K562 (cell line): ENCODE data around the gene OVOL2. TPM values are rescaled to one million over a fixed set of nuclear protein-coding genes. Genes with fewer than 3 reads are reported as not detected.

ENCODE experiments used
- ATAC-seq: fragments of 200-7000 bp; cut with Tn5 transposase; 3 replicates; pipeline ENCODE4 v1.9.1; 2020; ENCODE audit warnings: moderate library complexity
- BruUV-seq: library from RNA; stranded (reverse); fragments of 400-500 nt; replicated peaks from 2 replicates; lab custom pipeline; 2021; lab: Mats Ljungman, UMichigan
- CTCF ChIA-PET: fragments of 300-600 bp; formaldehyde crosslinking; extraction: SDS; loops from one replicate; lab custom pipeline; 2021; ENCODE audit warnings: low intra/inter-chr PET ratio; lab: Yijun Ruan, JAX
- POLR2A ChIA-PET: fragments of 300-600, 350-650 bp; sonication (Branson Sonifier 250); formaldehyde crosslinking; extraction: SDS; loops from one replicate; lab custom pipeline; 2021; ENCODE audit warnings: antibody characterized with exemption, inconsistent platforms; lab: Yijun Ruan, JAX
- DNase-seq, 4 experiments: peaks; one replicate each; pipeline versions ENCODE4 v3.0.0 to v3.0.0-alpha.2; 2011 to 2018; ENCODE audit warnings: low spot score in 3 of 4, mixed read lengths in 3 of 4; ENCODE audit errors: extremely low read depth in 1 of 4
- FAIRE-seq: peaks from 2 replicates; lab custom pipeline; 2011; peaks lifted over from hg19 to GRCh38; lab: Jason Lieb, UNC
- H2AFZ ChIP-seq: 2 replicates; pipeline ENCODE4 v1.6.0; 2011; ENCODE audit warnings: low read depth, low read length, control low read depth, inconsistent platforms
- H3K27ac ChIP-seq: fragments of 200-600 bp; 3 replicates; pipeline ENCODE4 v1.8.0; 2011; ENCODE audit warnings: low read depth, mild to moderate bottlenecking, control low read depth, inconsistent platforms, low read length, moderate library complexity, mixed read lengths; ENCODE audit errors: extremely low read depth
- H3K27me3 ChIP-seq, 2 experiments: fragments of 300-600 bp in 1 of 2; 2 replicates in 1 of 2; 3 replicates in 1 of 2; pipeline versions ENCODE4 v1.6.0 to v1.8.0; 2011; ENCODE audit warnings: inconsistent platforms in 2 of 2, low read length in 2 of 2, mild to moderate bottlenecking in 1 of 2, mixed read lengths in 1 of 2, moderate library complexity in 1 of 2; ENCODE audit not compliant: control insufficient read depth in 2 of 2, insufficient read depth in 2 of 2
- H3K36me3 ChIP-seq: fragments of 300-600 bp; 3 replicates; pipeline ENCODE4 v1.8.0; 2011; ENCODE audit warnings: mild to moderate bottlenecking, low read length, inconsistent platforms; ENCODE audit not compliant: control insufficient read depth, insufficient read depth
- H3K4me1 ChIP-seq, 2 experiments: fragments of 200-600 bp in 1 of 2; replicated peaks in 1 of 2; 2 replicates in 1 of 2; 3 replicates in 1 of 2; pipeline versions ENCODE4 v1.5.1 to v1.8.0; 2011; ENCODE audit warnings: inconsistent platforms in 2 of 2, low read length in 2 of 2, mild to moderate bottlenecking in 1 of 2, mixed read lengths in 1 of 2, moderate library complexity in 1 of 2; ENCODE audit not compliant: control insufficient read depth in 2 of 2, insufficient read depth in 2 of 2
- H3K4me2 ChIP-seq: 2 replicates; pipeline ENCODE4 v1.6.1; 2011; ENCODE audit warnings: low read length, control low read depth, inconsistent platforms, mixed read lengths; ENCODE audit not compliant: insufficient read depth
- H3K4me3 ChIP-seq: fragments of 200-600 bp; sonication (generic), shearing (Covaris generic); 2 replicates; pipeline ENCODE4 v1.5.1; 2016; ENCODE audit warnings: control low read depth, inconsistent platforms
- H3K79me2 ChIP-seq: fragments of 200-600 bp; 3 replicates; pipeline ENCODE4 v1.8.0; 2011; ENCODE audit warnings: low read length, inconsistent platforms; ENCODE audit not compliant: control insufficient read depth, insufficient read depth
- H3K9ac ChIP-seq, 2 experiments: 2 replicates each; pipeline versions ENCODE4 v1.6.0 to v1.6.1; 2011; ENCODE audit warnings: low read depth in 2 of 2, low read length in 2 of 2, control low read depth in 1 of 2, inconsistent platforms in 1 of 2, mild to moderate bottlenecking in 1 of 2, mixed read lengths in 1 of 2; ENCODE audit not compliant: insufficient read depth in 1 of 2
- H3K9me1 ChIP-seq: one replicate; pipeline ENCODE4 v1.6.0; 2011; ENCODE audit warnings: inconsistent platforms, mild to moderate bottlenecking, low read length, moderate library complexity; ENCODE audit not compliant: control insufficient read depth, insufficient read depth
- H3K9me3 ChIP-seq: replicated peaks from 2 replicates; pipeline ENCODE4 v1.5.1; 2011; ENCODE audit warnings: low read depth, low read length, inconsistent platforms; ENCODE audit not compliant: control insufficient read depth, insufficient read depth
- H4K20me1 ChIP-seq: replicated peaks from 2 replicates; pipeline ENCODE4 v1.6.1; 2011; ENCODE audit warnings: low read length, inconsistent platforms, mixed read lengths; ENCODE audit not compliant: control insufficient read depth, insufficient read depth
- GATA2 ChIP-seq: sonication (generic); formaldehyde crosslinking; IDR thresholded peaks from 2 replicates; pipeline ENCODE4 v1.4.0; 2020; ENCODE audit warnings: mild to moderate bottlenecking, missing genetic modification reagents
- KDM4B ChIP-seq, 2 experiments: fragments of 450-650 bp in 1 of 2; sonication (generic) in 1 of 2; IDR thresholded peaks; 2 replicates each; pipeline ENCODE4 v1.6.1; 2016 to 2017; ENCODE audit warnings: borderline replicate concordance in 2 of 2, antibody characterized with exemption in 1 of 2, low read depth in 1 of 2, mild to moderate bottlenecking in 1 of 2
- PML ChIP-seq: IDR thresholded peaks from 2 replicates; pipeline ENCODE4 v1.6.1; 2012; ENCODE audit warnings: low read length, inconsistent platforms
- POLR3A ChIP-seq: IDR thresholded peaks from 2 replicates; pipeline ENCODE4 v1.6.1; 2011; ENCODE audit warnings: borderline replicate concordance, mild to moderate bottlenecking, moderate library complexity; ENCODE audit not compliant: insufficient read length, insufficient read depth; ENCODE audit errors: extremely low read depth
- SMARCB1 ChIP-seq: IDR thresholded peaks from 2 replicates; pipeline ENCODE4 v1.6.1; 2011; ENCODE audit warnings: improper control_type of control experiment, low read depth; ENCODE audit not compliant: insufficient read length
- ZKSCAN3 ChIP-seq: fragments of 250-450 bp; sonication (Bioruptor Pico); IDR thresholded peaks from 2 replicates; pipeline ENCODE4 v1.4.0; 2020
- ZNF239 ChIP-seq: fragments of 250-450 bp; sonication (Bioruptor Pico); IDR thresholded peaks from 2 replicates; pipeline ENCODE4 v1.4.0; 2020; ENCODE audit warnings: mild to moderate bottlenecking
- WGBS: fragments of 100-300 bp; shearing (Covaris generic); methylation state at CpG from one replicate; pipeline ENCODE4 v1.1.6; 2016; ENCODE audit warnings: low coverage, mixed read lengths; ENCODE audit not compliant: insufficient coverage; ENCODE audit errors: missing lambda C conversion rate; 5-methylcytosine and 5-hydroxymethylcytosine counted together
- in situ Hi-C: fragments of 300-500 bp; cut with MboI; formaldehyde crosslinking; loops from 4 replicates; pipeline ENCODE4 v1.15.0; 2018; ENCODE audit warnings: inconsistent platforms, mixed read lengths
- intact Hi-C: fragments of 100-400 bp; cut with micrococcal nuclease; formaldehyde crosslinking; loops from 2 replicates; pipeline ENCODE4 v1.14.2; 2022
- polyA plus RNA-seq, 8 experiments: library from polyadenylated mRNA; depleted of rRNA in 4 of 8; stranded (reverse) in 5 of 8; unstranded in 3 of 8; fragments of >200 nt; fragmentation: Nextera tagmentation in 2 of 8; fragmentation: Illumina TruSeq in 1 of 8; extraction: Ambion mirVana in 2 of 8; extraction: Trizol in 1 of 8; gene quantifications; 2 replicates each; pipeline versions ENCODE4 v1.2.1 to v1.2.3, GENCODE V29; 2011 to 2014; ENCODE audit warnings: inconsistent platforms in 1 of 8, missing spikeins in 1 of 8
- total RNA-seq, 7 experiments: library from RNA; depleted of rRNA in 6 of 7; stranded (reverse); fragments of >200 nt in 6 of 7; fragmentation: Illumina TruSeq in 2 of 7; extraction: Trizol in 2 of 7; gene quantifications; 2 replicates each; pipeline versions ENCODE4 v1.2.1 to v1.2.3, GENCODE V29; 2011 to 2021; ENCODE audit warnings: low replicate concordance in 1 of 7
- TF ChIP-seq, protein P1 (sequence below): sonication (generic); formaldehyde crosslinking; IDR thresholded peaks from 2 replicates; pipeline ENCODE4 v1.8.0; 2023; ENCODE audit warnings: mild to moderate bottlenecking, missing genetic modification reagents
- TF ChIP-seq, protein P2 (sequence below), 3 experiments: fragments of 200-800 bp in 1 of 3; sonication (Bioruptor generic) in 1 of 3; sonication (generic) in 1 of 3; formaldehyde crosslinking in 1 of 3; IDR thresholded peaks; 2 replicates each; pipeline versions ENCODE4 v1.6.1 to v1.8.0; 2016 to 2022; ENCODE audit warnings: mild to moderate bottlenecking in 2 of 3, missing compliant biosample characterization in 2 of 3, missing genetic modification characterization in 2 of 3, missing genetic modification reagents in 1 of 3
- TF ChIP-seq, protein P3 (sequence below), 2 experiments: fragments of 450-650 bp; IDR thresholded peaks; 2 replicates each; pipeline ENCODE4 v1.6.1; 2016

The OVOL2 gene
- total and polyA plus RNA-seq, 9 of the 15 experiments (the other 6 are each of a cell fraction or from before 2014, with no cell fraction given) = not detected

DNA sequence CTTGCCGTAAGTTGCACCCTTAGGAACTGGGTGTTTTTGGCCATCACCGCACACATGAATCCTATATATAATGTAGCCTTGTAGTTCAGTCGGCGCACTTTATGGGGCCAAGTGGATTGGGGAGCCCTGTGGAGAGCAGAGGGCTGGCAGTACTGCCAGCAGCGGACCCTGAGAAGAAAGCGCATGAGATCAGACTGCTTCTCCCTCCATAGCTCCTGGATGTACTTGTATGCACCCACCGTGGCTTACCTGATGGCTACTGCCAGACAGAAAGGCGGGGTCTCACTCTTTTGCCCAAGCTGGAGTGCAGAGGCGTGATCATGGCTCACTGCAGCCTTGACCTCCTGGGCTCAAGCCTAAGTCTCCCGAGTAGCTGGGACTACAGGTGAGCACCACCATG, 32.8 kb upstream of the OVOL2 start:
- intact Hi-C loops = no loop called here
- no peaks in the 10 kb centered on the region; a peak in 2 of 5 replicates for H3K4me1 ChIP-seq
- H3K9me1 ChIP-seq = no peaks in the 10 kb centered on the region
- no peaks in the 10 kb centered on the region for H3K9me3 ChIP-seq
- no peak overlapping the region for H3K27ac ChIP-seq
- no peak for ATAC-seq
- in situ Hi-C loops = no loop called here
- peaks cover 7 to 30% of the 10 kb centered on the region in 2 experiments for H3K27me3 ChIP-seq
- WGBS = 26% methylated on average over 6 of the region's 10 CpGs
- FAIRE-seq = no peak
- no peaks in the 10 kb centered on the region for H4K20me1 ChIP-seq
- no peak overlapping the region for H3K4me3 ChIP-seq
- BruUV-seq = no TSS peak
- no peak overlapping the region for H2AFZ ChIP-seq
- CTCF ChIA-PET = no interaction called here
- H3K79me2 ChIP-seq = no peaks in the 10 kb centered on the region
- POLR2A ChIA-PET = interaction anchor here (0.6 kb wide), 1 partner anchor 192 kb away, joined by 3 read pairs; no protein-coding TSS in a partner anchor
- no peak overlapping the region for H3K9ac ChIP-seq
- DNase-seq = no peak
- no peaks in the 10 kb centered on the region for H3K36me3 ChIP-seq
- no peak overlapping the region for H3K4me2 ChIP-seq
- TF ChIP-seq, protein P1, sequence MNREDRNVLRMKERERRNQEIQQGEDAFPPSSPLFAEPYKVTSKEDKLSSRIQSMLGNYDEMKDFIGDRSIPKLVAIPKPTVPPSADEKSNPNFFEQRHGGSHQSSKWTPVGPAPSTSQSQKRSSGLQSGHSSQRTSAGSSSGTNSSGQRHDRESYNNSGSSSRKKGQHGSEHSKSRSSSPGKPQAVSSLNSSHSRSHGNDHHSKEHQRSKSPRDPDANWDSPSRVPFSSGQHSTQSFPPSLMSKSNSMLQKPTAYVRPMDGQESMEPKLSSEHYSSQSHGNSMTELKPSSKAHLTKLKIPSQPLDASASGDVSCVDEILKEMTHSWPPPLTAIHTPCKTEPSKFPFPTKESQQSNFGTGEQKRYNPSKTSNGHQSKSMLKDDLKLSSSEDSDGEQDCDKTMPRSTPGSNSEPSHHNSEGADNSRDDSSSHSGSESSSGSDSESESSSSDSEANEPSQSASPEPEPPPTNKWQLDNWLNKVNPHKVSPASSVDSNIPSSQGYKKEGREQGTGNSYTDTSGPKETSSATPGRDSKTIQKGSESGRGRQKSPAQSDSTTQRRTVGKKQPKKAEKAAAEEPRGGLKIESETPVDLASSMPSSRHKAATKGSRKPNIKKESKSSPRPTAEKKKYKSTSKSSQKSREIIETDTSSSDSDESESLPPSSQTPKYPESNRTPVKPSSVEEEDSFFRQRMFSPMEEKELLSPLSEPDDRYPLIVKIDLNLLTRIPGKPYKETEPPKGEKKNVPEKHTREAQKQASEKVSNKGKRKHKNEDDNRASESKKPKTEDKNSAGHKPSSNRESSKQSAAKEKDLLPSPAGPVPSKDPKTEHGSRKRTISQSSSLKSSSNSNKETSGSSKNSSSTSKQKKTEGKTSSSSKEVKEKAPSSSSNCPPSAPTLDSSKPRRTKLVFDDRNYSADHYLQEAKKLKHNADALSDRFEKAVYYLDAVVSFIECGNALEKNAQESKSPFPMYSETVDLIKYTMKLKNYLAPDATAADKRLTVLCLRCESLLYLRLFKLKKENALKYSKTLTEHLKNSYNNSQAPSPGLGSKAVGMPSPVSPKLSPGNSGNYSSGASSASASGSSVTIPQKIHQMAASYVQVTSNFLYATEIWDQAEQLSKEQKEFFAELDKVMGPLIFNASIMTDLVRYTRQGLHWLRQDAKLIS (CRISPR knock-in tag) = no peak
- TF ChIP-seq SMARCB1 = no peak
- TF ChIP-seq GATA2 (CRISPR knock-in tag) = no peak
- no peak for TF ChIP-seq KDM4B (IDR thresholded peaks at IDR 0.05; ENCODE audit: borderline replicate concordance in 2 of 2, low read depth in 1 of 2)
- no peak for TF ChIP-seq ZKSCAN3 (CRISPR knock-in tag)
- TF ChIP-seq, protein P2, sequence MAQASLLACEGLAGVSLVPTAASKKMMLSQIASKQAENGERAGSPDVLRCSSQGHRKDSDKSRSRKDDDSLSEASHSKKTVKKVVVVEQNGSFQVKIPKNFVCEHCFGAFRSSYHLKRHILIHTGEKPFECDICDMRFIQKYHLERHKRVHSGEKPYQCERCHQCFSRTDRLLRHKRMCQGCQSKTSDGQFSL (CRISPR knock-in tag; IDR thresholded peaks at IDR 0.05) = no peak
- TF ChIP-seq, protein P2 (tag; IDR thresholded peaks at IDR 0.05) = no peak
- TF ChIP-seq, protein P3, sequence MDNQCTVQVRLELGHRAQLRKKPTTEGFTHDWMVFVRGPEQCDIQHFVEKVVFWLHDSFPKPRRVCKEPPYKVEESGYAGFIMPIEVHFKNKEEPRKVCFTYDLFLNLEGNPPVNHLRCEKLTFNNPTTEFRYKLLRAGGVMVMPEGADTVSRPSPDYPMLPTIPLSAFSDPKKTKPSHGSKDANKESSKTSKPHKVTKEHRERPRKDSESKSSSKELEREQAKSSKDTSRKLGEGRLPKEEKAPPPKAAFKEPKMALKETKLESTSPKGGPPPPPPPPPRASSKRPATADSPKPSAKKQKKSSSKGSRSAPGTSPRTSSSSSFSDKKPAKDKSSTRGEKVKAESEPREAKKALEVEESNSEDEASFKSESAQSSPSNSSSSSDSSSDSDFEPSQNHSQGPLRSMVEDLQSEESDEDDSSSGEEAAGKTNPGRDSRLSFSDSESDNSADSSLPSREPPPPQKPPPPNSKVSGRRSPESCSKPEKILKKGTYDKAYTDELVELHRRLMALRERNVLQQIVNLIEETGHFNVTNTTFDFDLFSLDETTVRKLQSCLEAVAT (IDR thresholded peaks at IDR 0.05) = no peak
- no peak for TF ChIP-seq ZNF239
- no peak for TF ChIP-seq POLR3A
- TF ChIP-seq PML = no peak
